WTC11 (cell line): Measurements from ENCODE around the gene NPEPPS. TPM values are rescaled to one million over a fixed set of nuclear protein-coding genes. Genes with fewer than 3 reads are reported as not detected.

Experiments used
- ATAC-seq: fragments of 200-7000 bp; cut with Tn5 transposase; 2 replicates; pipeline ENCODE4 v1.10.0; 2021; ENCODE audit warnings: mild to moderate bottlenecking, moderate library complexity
- CTCF ChIA-PET: fragments of 300-600 bp; sonication (Branson Sonifier 250); formaldehyde crosslinking; loops from one replicate; lab custom pipeline; 2021; ENCODE audit warnings: antibody characterized with exemption; lab: Charles Lee
- POLR2A ChIA-PET: fragments of 350-600 bp; sonication (Branson Sonifier 250); formaldehyde crosslinking; loops from one replicate; lab custom pipeline; 2021; ENCODE audit warnings: antibody characterized with exemption; lab: Charles Lee
- DNase-seq: peaks from one replicate; pipeline ENCODE4 v3.0.0; 2021; ENCODE audit warnings: low spot score
- H3K27ac Mint-ChIP-seq: 2 replicates; pipeline ENCODE4 v1.8.0; 2021; ENCODE audit warnings: mixed read lengths
- H3K27me3 Mint-ChIP-seq: 2 replicates; pipeline ENCODE4 v1.8.0; 2021; ENCODE audit warnings: low read depth, mild to moderate bottlenecking, moderate library complexity, mixed read lengths
- H3K36me3 Mint-ChIP-seq: 2 replicates; pipeline ENCODE4 v1.8.0; 2021; ENCODE audit warnings: mixed read lengths
- H3K4me1 Mint-ChIP-seq: 2 replicates; pipeline ENCODE4 v1.8.0; 2022; ENCODE audit warnings: mixed read lengths
- H3K4me3 Mint-ChIP-seq: 2 replicates; pipeline ENCODE4 v1.8.0; 2021; ENCODE audit warnings: mild to moderate bottlenecking, moderate library complexity, mixed read lengths
- H3K9me3 Mint-ChIP-seq: 2 replicates; pipeline ENCODE4 v1.8.0; 2021; ENCODE audit warnings: mixed read lengths
- AFF4 ChIP-seq: sonication (generic); formaldehyde crosslinking; IDR thresholded peaks from 2 replicates; pipeline ENCODE4 v1.8.1; 2023; ENCODE audit warnings: mild to moderate bottlenecking, missing genetic modification reagents, borderline replicate concordance
- ARID4B ChIP-seq: sonication (generic); formaldehyde crosslinking; IDR thresholded peaks from 2 replicates; pipeline ENCODE4 v1.8.0; 2023; ENCODE audit warnings: missing genetic modification reagents, mild to moderate bottlenecking, borderline replicate concordance
- ATF1 ChIP-seq: sonication (generic); formaldehyde crosslinking; IDR thresholded peaks from 2 replicates; pipeline ENCODE4 v1.8.1; 2023; ENCODE audit warnings: mild to moderate bottlenecking, moderate library complexity, missing genetic modification reagents
- ATF2 ChIP-seq: sonication (generic); formaldehyde crosslinking; IDR thresholded peaks from 2 replicates; pipeline ENCODE4 v1.8.1; 2022; ENCODE audit warnings: low read depth, missing genetic modification reagents, borderline replicate concordance
- ATF3 ChIP-seq: sonication (generic); formaldehyde crosslinking; conservative IDR thresholded peaks from 2 replicates; pipeline ENCODE4 v1.8.1; 2022; ENCODE audit warnings: mild to moderate bottlenecking, missing genetic modification reagents
- E2F5 ChIP-seq: sonication (generic); formaldehyde crosslinking; IDR thresholded peaks from 2 replicates; pipeline ENCODE4 v1.8.1; 2022; ENCODE audit warnings: mild to moderate bottlenecking, moderate library complexity, missing genetic modification reagents
- HMGXB4 ChIP-seq: sonication (generic); formaldehyde crosslinking; IDR thresholded peaks from 2 replicates; pipeline ENCODE4 v1.8.1; 2023; ENCODE audit warnings: mild to moderate bottlenecking, moderate library complexity, missing genetic modification reagents
- MLX ChIP-seq: sonication (generic); formaldehyde crosslinking; IDR thresholded peaks from 2 replicates; pipeline ENCODE4 v1.8.1; 2023; ENCODE audit warnings: mild to moderate bottlenecking, missing genetic modification reagents, moderate library complexity
- OVOL2 ChIP-seq: fragments of 250-450 bp; sonication (Bioruptor Pico); IDR thresholded peaks from 2 replicates; pipeline ENCODE4 v1.9.0; 2021; ENCODE audit warnings: mild to moderate bottlenecking, borderline replicate concordance
- ZNF219 ChIP-seq: sonication (generic); formaldehyde crosslinking; IDR thresholded peaks from 2 replicates; pipeline ENCODE4 v1.8.0; 2023; ENCODE audit warnings: missing genetic modification reagents, mild to moderate bottlenecking, borderline replicate concordance
- ZNF281 ChIP-seq: sonication (generic); formaldehyde crosslinking; IDR thresholded peaks from 2 replicates; pipeline ENCODE4 v1.8.0; 2023; ENCODE audit warnings: mild to moderate bottlenecking, missing genetic modification reagents
- ZNF396 ChIP-seq: fragments of 250-450 bp; sonication (Bioruptor Pico); IDR thresholded peaks from 2 replicates; pipeline ENCODE4 v1.8.0; 2021; ENCODE audit warnings: mild to moderate bottlenecking, moderate library complexity, borderline replicate concordance
- total RNA-seq: library from RNA; stranded (reverse); gene quantifications from 3 replicates; pipeline ENCODE4 v1.2.3, GENCODE V29; 2021

NPEPPS gene
- total RNA-seq, 1 experiment from 2014 or later, result 127 TPM

GRCh38 chr17:47634870-47635269 is 104.0 kb downstream of the NPEPPS start (continued):
- TF ChIP-seq ZNF281, result no peak
- no peak for TF ChIP-seq HMGXB4 (CRISPR knock-in tag)
- no peak for TF ChIP-seq MLX
- TF ChIP-seq ZNF396 (CRISPR knock-in tag), result no peak
- no peak for TF ChIP-seq ATF1 (CRISPR knock-in tag)
- TF ChIP-seq ARID4B, result no peak
- TF ChIP-seq E2F5 (CRISPR knock-in tag), result no peak
- no peak for TF ChIP-seq ATF3
- TF ChIP-seq AFF4 (CRISPR knock-in tag), result no peak
- TF ChIP-seq, all 79 proteins: peak for 0

GRCh38 chr17:47635734-47636133 is 104.8 kb downstream of the NPEPPS start:
- peaks cover 5% of the 10 kb centered on the region for H3K36me3 Mint-ChIP-seq
- no peak for ATAC-seq
- H3K27me3 Mint-ChIP-seq, result no peaks in the 10 kb centered on the region
- CTCF ChIA-PET, result no interaction called here
- no peak overlapping the region for H3K27ac Mint-ChIP-seq
- H3K4me1 Mint-ChIP-seq, result no peaks in the 10 kb centered on the region
- TF ChIP-seq AFF4 (CRISPR knock-in tag) (no peak), ATF2 (no peak), ZNF219 (CRISPR knock-in tag) (no peak), OVOL2 (no peak), ZNF396 (CRISPR knock-in tag) (no peak)
- no peaks in the 10 kb centered on the region for H3K9me3 Mint-ChIP-seq
- POLR2A ChIA-PET, result no interaction called here
- H3K4me3 Mint-ChIP-seq, result no peak overlapping the region
- DNase-seq, result no peak
